ENCODE results near the gene GDPD3.

GDPD3 gene

DNA sequence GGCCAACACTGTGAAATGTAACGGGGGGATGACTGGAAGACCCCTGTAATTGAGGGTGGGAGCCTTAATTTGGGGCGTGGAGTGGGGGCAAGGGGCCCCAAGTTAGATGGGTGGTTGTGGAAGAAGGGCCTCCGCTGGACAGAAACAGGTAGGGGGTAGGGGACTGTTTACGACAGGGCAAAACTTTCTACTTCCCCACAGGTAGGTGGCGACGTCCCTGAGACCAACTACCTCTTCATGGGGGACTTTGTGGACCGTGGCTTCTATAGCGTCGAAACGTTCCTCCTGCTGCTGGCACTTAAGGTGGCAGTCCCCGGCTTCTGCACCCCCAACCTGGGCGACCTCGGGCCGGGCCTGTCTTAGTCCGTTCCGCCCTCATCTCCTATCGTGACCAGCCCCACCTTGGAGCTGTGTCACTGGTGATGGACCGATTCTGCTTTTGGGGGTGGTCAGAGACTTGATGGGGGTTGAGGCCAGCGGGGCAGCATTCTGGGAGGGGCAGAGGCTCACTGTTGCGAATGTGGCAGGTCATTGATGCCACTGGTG lies 30.7 kb downstream of the GDPD3 start:
- DNase-seq (ENCODE audit: low read depth in 1 of 2, low spot score in 1 of 2), result no peak

DNA sequence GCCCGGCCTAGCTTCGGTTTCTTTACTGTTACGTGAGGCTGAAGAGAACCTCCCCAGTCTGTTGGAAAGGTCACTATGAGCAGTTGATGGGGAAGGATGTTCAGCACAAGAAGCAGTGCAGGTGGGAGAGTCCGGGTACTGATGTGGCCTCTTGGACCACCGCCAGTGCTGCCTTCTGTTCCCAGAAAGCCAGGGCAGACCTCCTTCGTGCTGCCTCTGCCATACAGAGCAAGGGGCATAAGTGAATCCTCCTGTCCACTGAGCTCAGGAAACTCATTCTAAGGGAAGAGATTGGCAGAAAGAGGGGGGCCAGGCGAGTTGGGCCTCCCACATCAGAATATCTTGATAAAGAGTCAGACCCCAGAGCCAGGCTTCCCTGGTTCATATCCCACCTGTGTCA lies 33.9 kb downstream of the GDPD3 start:
- DNase-seq (ENCODE audit: low read depth in 1 of 2, low spot score in 1 of 2), result no peak

DNA sequence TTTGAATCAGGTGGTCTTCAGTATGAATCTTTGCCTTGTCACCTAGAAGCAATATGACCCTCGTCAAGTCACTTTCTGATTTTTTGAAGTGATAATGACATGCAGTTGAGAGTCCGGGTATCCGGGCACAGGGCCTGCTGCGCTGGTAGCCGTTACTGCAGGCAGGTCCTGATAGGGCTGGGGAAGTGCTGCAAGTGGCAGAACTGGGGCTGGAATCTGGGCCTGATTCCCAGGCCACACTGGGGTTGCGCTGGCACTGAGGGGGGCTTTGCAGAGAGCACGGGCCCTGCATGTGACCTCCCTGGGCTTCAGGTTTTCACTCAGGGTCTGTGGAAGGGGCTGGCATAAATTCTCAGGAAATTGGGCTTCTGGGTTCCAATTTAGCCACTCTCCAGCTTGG lies 34.6 kb downstream of the GDPD3 start:
- DNase-seq (ENCODE audit: low read depth in 1 of 2, low spot score in 1 of 2), result no peak

- DNase-seq (ENCODE audit: low read depth in 1 of 2, low spot score in 1 of 2), result no peak
These were observed 35.7 kb downstream of the GDPD3 start for GRCh38 chr16:30077656-30078055.

DNA sequence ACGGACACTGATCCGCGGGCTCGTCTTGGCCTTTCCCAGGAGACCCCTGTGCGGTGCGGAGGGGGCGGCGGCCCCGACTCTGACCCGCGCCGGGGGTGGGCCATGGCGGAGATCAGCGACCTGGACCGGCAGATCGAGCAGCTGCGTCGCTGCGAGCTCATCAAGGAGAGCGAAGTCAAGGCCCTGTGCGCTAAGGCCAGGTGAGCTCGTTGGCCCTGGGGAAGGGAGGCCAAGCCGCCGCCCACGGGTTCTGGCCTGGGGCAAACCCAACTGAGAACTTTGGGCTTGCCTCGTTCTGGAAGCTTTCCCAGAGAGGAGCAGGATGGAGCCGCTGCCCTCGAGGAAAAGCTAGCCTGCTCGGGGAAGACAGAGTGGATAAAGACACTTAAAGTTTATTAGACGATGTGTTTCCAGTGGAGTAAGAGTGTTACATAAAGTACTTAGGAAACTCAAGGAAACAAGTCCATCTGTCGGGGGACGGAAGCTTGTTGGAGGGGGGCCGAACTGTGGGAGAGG lies 37.0 kb downstream of the GDPD3 start:
- no peak for DNase-seq (ENCODE audit: low read depth in 1 of 2, low spot score in 1 of 2)

- DNase-seq (ENCODE audit: low read depth in 1 of 2, low spot score in 1 of 2), result peak; percentile 78 to 85
These were observed 37.6 kb downstream of the GDPD3 start, which contains the start of gene PPP4C for GRCh38 chr16:30075503-30076275. PPP4C (plus strand) TSS chr16:30075994; CDS start chr16:30076378, 384 bp downstream.

GRCh38 chr16:30070490-30070889 lies 42.8 kb downstream of the GDPD3 start:
- no peak for DNase-seq (ENCODE audit: low read depth in 1 of 2, low spot score in 1 of 2)

- no peak for DNase-seq (ENCODE audit: low read depth in 1 of 2, low spot score in 1 of 2)
These were observed 43.5 kb downstream of the GDPD3 start for GRCh38 chr16:30069611-30070462.

GRCh38 chr16:30068750-30069610 lies 44.4 kb downstream of the GDPD3 start:
- peak in 1 of 2 donors; percentile 33 for DNase-seq (ENCODE audit: low read depth in 1 of 2, low spot score in 1 of 2)

DNA sequence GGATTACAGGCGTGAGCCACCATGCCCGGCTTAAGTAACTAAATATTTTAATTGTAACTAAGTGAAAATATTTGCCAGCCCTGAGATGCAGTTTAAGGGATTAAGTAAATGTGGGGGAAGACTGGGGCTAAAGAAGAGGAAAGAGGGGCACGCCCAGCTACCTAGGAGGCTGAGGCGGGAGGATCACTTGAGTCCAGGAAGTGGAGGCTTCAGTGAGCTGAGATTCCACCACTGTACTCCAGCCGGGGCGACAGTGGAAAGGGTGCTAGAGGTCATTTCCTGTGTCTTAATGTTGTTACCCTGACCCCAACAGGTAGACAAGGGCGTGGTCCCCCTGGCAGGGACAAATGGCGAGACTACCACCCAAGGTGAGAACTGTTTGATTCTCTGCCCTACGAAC lies 45.0 kb downstream of the GDPD3 start:
- DNase-seq (ENCODE audit: low read depth in 1 of 2, low spot score in 1 of 2), result no peak

- no peak for DNase-seq (ENCODE audit: low read depth in 1 of 2, low spot score in 1 of 2)
These were observed 45.8 kb downstream of the GDPD3 start for GRCh38 chr16:30067584-30067916.

- DNase-seq (ENCODE audit: low read depth in 1 of 2, low spot score in 1 of 2), result no peak
These were observed 46.4 kb downstream of the GDPD3 start for GRCh38 chr16:30066761-30067583.

DNA sequence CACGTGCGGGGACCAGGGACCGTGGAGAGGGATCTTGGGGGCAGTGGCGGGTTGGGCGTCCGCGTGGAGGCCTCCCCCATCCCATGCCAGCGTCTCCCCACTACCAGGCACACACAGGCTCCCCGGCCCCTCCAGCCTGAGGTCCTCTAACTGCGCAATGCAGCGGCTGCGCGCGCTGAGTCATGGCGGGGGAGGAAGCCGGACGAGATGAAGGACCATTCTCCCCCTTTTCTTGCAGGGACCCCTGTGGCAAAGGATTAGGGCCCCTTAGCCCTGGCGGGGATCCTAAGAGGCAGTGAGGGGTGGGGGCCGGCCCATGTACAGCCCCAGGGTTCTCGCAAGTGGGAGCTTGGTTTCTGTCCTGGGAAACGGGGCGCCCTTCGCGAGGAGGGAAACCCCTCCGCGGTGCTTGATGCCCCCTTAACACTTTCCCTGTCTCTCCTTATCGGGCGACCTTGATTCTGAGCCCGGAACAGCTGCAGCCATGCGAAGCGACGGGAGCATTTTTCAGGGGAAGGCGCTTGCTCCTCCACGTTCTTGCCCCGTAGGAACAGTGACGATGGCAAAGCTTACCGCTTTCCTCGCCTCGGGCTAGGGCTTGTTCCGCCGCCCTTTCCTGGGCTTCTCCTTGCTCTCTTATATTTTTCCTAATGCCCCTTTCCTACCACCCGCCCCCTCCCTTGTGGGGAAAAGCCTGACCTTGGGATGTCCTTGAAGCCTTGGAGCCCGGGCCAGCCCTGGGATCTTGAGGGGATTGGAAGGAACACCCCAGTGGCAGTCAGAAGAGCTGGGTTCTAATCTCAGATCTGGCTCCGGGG lies 47.2 kb downstream of the GDPD3 start:
- peak in 1 of 2 donors; percentile 23 for DNase-seq (ENCODE audit: low read depth in 1 of 2, low spot score in 1 of 2)

GRCh38 chr16:30065102-30065942 lies 48.0 kb downstream of the GDPD3 start, which contains the start of gene ALDOA:
ALDOA (plus strand) TSS chr16:30065760; CDS start chr16:30066898, 1,138 bp downstream.
- DNase-seq (ENCODE audit: low read depth in 1 of 2, low spot score in 1 of 2), result peak; percentile 89 to 95

DNA sequence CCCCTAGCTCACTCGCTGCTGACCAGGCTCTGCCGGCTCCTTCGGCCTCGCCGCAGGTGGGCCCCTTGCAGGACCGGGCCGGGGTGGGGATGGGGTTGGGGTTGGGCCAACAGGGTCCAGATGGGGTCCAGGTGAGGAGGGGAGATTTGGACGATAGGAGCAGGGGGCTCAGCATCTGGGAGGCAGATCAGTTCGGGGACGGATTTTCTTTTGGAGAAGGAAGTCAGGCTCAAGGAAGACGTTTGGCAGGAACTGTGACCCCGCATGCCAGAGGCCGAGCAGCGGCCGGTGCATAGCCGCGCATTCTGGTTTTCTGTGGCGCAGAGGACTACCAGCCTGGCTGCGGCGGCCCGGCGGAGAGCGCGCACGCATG lies 48.6 kb downstream of the GDPD3 start:
- DNase-seq (ENCODE audit: low read depth in 1 of 2, low spot score in 1 of 2), result no peak

DNA sequence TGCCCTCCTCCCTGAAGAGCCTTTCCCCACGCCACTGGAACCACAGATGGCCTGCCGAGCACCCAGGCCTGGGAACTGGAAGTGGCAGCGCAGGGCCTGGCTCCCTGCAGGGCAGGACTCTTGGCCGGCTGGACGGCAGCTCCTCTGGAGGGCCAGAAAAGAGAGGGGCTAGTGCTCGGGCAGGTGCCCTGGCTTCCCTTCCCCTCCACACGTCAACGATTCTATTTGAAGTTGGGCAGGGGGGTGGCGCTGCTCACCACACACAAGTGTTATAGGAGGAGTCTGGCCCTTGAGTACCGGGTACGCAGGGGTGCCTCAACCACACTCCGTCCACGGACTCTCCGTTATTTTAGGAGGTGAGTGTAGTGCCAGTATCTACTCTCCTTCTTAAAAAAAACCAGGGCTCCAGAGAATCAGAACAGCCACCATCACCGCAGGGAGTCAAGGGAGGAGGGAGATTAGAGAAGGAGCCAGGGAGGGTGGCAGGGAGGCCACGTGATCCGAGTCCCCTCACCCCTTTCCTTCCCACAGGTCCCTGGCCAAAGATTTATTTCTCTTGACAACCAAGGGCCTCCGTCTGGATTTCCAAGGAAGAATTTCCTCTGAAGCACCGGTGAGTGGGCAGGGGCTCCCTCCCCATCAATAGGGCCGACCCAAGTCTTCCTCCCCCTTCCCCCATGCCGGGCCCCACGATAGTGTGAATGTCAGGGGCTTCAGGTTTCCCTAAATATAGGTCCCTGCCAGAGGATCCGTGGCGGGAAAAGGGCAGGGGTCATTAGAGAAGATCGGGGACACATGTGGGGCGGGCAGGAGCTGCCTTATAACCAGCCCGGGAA lies 49.2 kb downstream of the GDPD3 start:
- peak; percentile 50 to 71 for DNase-seq (ENCODE audit: low read depth in 1 of 2, low spot score in 1 of 2)

- no peak for DNase-seq (ENCODE audit: low read depth in 1 of 2, low spot score in 1 of 2)
These were observed 50.0 kb downstream of the GDPD3 start for GRCh38 chr16:30063278-30063892.

Measured in activated CD4-positive, alpha-beta T cell treated with anti-CD3 and anti-CD28 coated beads, Interleukin-2, amount 50 U/mL, for 24 hours (primary cell).